CD1c-positive myeloid dendritic cell (primary cell): ENCODE results near the gene ORC5.
"Not testable (repeated sequence)": the region's sequence is repeated elsewhere in the genome, so short reads cannot be mapped to it uniquely, and the experiment has no call there.

Experiments used
- DNase-seq: peaks from one replicate; pipeline ENCODE4 v3.0.0-alpha.2; 2016; ENCODE audit errors: extremely low spot score

The ORC5 gene

GRCh38 chr7:104207731-104208420, at the start of gene ORC5:
Gene ORC5, minus strand, starts transcription at chr7:104208013. Its CDS starts 109 bp downstream, at chr7:104207904.
- peak; percentile 95 for DNase-seq

DNA sequence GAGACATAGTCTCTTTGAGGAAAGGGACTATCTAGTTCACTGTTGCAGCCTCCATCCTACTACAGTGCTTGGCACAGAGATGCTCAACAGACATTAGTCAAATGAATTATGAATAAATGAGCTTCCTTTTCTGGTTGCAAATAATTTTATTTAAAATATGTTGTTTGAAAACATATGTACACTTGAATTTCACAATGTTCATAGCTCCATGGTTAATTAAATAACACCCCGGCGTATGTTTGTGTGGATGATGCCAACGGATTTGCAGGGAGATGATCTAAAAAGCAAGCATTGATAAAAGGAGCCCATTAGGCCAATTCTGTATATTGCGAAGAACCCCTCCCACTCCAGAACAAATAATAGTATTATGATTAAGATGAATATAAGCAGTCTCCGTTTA, 47.8 kb upstream of the ORC5 start:
- no peak for DNase-seq

- no peak for DNase-seq
Measured at GRCh38 chr7:104255194-104255593, 47.4 kb upstream of the ORC5 start.

DNA sequence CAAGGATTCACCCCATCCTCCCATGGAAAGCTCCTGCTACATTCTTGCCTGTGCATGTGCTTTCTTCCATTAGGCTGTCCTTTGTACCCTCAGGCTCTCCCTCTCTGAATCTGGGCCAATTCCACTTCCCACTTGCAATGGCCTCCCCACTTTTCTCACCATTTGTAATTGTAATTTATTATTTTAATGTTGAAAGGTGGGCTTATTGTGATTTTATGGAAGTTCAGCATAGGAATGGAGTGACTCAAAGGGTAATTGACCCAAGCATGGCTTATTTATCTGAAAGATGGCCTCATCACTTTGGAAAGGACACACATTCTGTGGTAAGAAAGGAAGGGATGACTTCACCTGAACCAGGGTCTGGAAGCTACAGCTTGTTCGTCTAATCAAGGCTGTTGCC, 46.9 kb upstream of the ORC5 start:
- no peak for DNase-seq

DNA sequence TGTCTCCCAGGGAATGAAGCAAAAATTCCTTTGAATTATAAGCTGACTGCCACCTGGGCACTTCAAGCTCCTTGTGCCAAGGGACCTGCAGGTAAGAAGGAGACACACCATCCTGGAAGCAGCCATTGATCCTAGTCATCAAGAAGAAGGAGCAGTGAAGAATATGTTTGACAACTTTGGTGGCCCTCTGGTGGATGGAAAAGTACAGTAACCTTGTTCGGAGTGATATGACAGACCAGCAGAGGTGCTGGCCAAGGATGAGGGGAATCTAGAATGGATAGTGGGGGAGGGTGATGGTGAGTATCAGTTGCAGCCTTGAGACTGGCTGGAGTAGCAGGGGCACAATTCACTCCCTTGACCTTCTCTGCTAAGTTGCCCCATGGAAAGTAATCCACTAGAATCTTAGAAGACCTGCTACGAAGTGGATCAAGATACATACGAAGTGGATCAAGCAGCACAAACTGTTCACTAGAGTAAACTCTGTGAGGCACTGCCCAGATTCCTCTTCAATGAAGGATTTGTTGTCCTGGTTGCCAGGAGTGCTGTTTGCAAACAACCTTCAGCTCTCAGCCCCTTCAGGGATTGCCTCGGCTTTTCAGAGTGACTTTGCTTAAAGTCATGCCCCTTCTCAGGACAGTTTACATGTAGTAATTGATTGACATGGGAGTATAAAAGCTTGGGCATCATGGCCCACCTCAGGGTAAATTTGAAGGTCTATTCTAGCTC, 44.8 kb upstream of the ORC5 start:
- no peak for DNase-seq

DNA sequence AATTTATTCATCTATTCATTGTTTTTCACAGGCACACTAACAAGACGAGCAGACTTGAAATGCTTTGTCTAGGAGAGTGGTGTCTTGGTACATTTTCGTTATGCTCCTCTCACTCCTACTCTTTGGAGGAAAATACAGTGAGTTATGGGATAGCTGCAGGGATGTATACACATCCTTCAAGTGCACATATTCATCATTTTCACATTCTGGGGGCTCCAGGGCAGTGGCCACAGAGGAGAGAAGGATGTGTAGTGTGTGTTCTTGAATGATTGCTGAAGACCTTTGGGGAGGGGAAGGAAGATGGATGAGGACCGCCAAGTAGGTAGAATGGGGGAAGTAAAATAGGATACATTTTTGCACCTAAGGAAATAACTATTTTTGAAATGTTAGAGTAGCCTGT, 34.8 kb upstream of the ORC5 start:
- DNase-seq, result no peak

- no peak for DNase-seq
Measured at GRCh38 chr7:104241538-104242209, 33.9 kb upstream of the ORC5 start.

- DNase-seq, result no peak
Measured at GRCh38 chr7:104241135-104241534, 33.3 kb upstream of the ORC5 start.

GRCh38 chr7:104240401-104240800, 32.6 kb upstream of the ORC5 start:
- no peak for DNase-seq

DNA sequence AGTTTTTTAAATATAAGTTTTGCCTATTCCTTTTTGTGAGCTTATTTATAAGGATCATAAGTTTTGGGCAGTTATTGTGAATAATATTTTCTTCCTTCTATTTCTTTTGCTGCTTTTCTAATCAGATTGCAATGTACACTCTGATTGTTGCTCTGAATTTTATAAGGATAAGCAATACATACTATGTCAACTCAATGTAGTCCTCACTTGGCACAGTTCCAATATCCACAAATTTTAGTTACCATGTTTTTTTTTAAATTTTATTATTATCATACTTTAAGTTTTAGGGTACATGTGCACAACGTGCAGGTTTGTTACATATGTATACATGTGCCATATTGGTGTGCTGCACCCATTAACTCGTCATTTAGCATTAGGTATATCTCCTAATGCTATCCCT, 27.2 kb upstream of the ORC5 start:
- not testable (repeated sequence) for DNase-seq

DNA sequence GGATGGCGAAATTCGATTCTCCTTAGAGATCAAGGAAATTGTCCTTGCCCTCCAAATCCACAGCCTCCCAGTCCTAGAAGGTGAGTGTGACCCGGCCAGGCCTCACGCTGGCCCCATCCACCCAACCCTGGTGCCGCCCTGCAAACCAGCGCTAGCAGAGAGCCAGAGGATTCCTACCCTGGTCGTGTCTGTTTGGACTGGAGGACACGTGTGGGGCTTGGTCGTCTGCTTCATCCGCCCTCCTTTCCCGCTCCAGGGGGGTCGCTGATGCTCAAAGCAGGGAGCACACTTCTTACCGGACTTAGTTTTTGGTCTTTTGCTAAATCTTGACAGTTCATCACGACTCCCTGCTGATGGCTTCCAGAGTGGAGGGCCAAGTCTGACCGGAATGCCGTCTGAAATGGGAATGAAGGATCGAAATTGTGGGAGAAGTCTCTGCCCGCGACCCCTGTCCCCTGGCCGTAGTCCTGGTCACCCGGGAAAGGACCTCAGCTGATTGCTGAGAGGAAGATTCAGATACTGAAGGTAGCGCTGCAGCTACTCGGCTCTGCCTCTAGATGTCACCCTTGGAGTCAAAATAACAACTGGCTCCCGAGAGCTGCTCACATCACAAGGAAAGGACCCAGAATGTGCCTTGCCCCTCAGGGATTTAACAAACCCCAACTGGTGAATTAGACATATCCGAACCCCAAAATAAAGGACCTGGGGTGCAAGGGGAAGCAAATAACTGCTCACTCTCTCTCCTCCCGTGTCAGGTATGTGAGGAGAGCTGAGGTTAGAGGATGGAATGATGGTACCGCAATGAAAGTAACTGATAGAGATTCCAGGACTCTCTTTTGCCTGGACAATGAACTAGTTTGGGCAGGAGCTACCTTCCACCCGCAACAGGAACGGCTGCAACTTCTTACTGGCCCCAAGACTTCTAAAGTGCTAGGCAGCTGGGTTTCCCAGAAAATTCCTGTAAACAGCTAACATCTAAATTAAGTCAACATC, 23.5 kb upstream of the ORC5 start:
- DNase-seq, result peak; percentile 53

DNA sequence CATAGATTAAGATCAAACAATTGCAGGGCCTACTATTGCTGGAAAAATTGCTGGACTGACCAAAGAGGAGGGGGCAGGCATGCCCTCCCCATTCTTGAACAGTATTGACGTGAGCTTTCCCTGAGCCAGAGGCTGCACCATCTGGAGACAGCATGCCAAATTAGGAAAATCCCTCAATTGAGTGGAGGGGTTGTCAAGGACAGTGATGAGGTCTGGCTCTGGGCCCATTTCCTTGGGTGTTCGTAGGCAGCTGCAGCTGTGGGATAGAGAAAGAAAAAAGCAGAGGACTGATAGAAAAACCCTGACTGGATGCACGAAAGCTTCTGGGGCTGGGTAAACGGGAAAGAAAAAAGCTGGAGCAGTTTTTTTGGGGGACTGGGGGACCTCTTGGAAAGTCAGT, 22.8 kb upstream of the ORC5 start:
- DNase-seq, result no peak

DNA sequence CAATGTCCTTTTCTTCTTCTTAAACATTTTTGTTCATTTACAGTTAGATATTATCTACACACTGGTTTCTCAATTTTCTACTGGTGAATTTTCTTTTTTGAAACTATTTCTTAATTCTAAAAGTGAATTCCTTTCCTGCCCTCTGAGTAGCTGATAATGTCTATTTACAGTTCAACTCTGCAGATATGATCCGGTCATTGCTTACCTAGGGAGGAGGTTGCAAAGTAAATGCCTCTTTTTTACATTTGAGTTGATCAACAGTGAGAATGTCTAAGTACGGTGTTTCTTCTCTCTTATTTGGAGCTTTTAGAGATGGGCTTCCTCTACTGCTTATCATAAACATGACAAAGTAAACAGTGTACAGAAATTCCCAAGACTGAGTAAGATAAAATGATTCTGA, 20.6 kb upstream of the ORC5 start:
- DNase-seq, result no peak

- DNase-seq, result no peak
Measured at GRCh38 chr7:104225451-104225850, 17.6 kb upstream of the ORC5 start.

GRCh38 chr7:104217620-104218019, 9.8 kb upstream of the ORC5 start:
- DNase-seq, result no peak

DNA sequence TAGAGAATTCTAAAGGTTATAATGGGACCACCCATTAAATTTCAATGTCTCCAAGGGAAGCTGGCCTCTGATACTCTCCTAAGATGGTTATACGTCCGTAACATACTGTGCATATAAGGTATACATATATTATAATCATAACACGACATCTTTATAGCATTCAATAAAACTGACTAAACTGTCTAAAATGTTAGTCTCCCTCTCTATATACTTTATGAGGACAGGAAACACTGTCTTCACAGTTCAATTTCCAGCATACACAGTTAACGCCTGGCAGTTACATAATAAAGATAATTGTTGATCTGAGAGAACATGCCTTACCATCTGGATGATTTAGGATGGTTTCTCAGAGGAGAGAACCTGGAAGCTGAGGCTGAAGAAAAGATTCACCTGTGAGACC, 1.2 kb upstream of the ORC5 start:
- no peak for DNase-seq

DNA sequence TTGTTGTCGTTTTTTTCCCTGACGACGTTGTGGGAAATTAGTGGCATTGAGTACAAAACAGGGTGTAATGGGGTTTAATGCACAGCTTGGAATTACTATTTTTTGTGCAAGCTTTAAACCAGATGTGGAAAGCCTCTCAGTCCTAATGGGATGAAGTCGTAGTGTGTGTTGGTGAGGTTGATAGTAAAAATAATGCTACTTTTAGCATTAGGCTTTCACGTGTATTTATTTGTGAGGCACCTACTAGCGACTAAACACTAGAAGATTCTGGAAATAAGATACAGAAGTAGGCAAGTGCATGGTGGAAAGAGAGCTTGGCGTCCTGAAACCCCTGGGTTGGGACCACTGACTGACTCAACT, 588 bp upstream of the ORC5 start:
- no peak for DNase-seq

- DNase-seq, result peak; percentile 9
Measured at GRCh38 chr7:104207348-104207730, 474 bp downstream of the ORC5 start.

DNA sequence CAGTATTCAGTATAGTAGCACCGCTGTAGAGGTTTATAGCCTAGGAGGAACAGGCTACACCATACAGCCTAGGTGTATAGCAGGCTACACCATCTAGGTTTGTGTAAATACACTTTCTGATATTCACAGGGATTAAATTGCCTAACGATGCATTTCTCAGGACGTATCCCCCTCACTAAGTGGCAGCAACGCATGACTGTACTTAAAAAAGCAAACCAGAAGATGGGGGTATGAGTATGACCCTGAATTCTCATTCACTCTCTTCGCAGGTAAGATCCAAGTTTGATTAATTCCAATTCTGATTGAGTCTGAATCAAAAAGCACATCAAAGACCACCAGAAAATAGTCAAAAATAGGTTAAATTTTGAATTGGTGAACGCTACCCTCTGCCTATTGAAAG, 972 bp downstream of the ORC5 start:
- DNase-seq, result no peak

GRCh38 chr7:104198673-104199278, 9.0 kb downstream of the ORC5 start:
- no peak for DNase-seq

DNA sequence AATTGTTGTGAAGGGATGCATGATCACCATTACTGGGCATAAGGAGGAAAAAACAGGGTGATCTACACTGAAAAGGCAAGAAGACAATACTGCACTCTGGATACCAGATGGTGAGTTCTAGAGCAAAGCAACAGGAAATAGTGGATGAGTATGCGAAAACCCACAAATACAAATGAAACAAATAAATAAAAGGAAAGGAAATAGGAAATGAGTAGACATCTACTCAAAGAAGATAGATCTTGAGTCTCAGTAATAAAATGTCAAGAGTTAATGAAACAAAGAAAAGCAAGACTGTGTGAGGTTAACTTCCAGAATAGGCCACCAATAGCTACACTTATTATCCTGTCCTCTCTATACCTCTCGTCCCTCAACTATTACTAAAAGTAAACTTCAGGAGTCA, 11.7 kb downstream of the ORC5 start:
- DNase-seq, result no peak

GRCh38 chr7:104192434-104192833, 15.4 kb downstream of the ORC5 start:
- no peak for DNase-seq
